ENCODE data around the gene PNLIPRP2.

The PNLIPRP2 gene

GRCh38 chr10:116670706-116671105, 50.0 kb downstream of the PNLIPRP2 start:
- ChIA-PET POLR2A (ENCODE audit: low non-redundant PET) (no interaction called here), CTCF (interaction anchor here (0.7 kb wide), 1 partner anchor 11 kb away, joined by 4 read pairs; no protein-coding TSS in a partner anchor)
- no peak for TF ChIP-seq CTCF (conservative IDR thresholded peaks at IDR 0.05; ENCODE audit: low read depth)
- H3K27ac ChIP-seq = no peak overlapping the region
- no peak for DNase-seq (ENCODE audit: low spot score)

GRCh38 chr10:116671274-116671926, 50.6 kb downstream of the PNLIPRP2 start:
- ChIA-PET CTCF (interaction anchor here (0.7 kb wide), 1 partner anchor 11 kb away, joined by 4 read pairs; no protein-coding TSS in a partner anchor), POLR2A (ENCODE audit: low non-redundant PET) (no interaction called here)
- no peak for TF ChIP-seq CTCF (conservative IDR thresholded peaks at IDR 0.05; ENCODE audit: low read depth)
- H3K27ac ChIP-seq = no peak overlapping the region
- no peak for DNase-seq (ENCODE audit: low spot score)

- DNase-seq (ENCODE audit: low spot score) = no peak
- no peak for TF ChIP-seq CTCF (conservative IDR thresholded peaks at IDR 0.05; ENCODE audit: low read depth)
- CTCF ChIA-PET = interaction anchor here (0.6 kb wide), 1 partner anchor 680 kb away, joined by 3 read pairs; no protein-coding TSS in a partner anchor
- no peak overlapping the region for H3K27ac ChIP-seq
- POLR2A ChIA-PET (ENCODE audit: low non-redundant PET) = no interaction called here
These were observed 52.1 kb downstream of the PNLIPRP2 start for GRCh38 chr10:116672891-116673290.

GRCh38 chr10:116673866-116674265, 53.1 kb downstream of the PNLIPRP2 start:
- ChIA-PET CTCF (interaction anchor here (0.5 kb wide), 1 partner anchor 940 kb away, joined by 3 read pairs; no protein-coding TSS in a partner anchor), POLR2A (ENCODE audit: low non-redundant PET) (no interaction called here)
- H3K27ac ChIP-seq = no peak overlapping the region
- no peak for TF ChIP-seq CTCF (conservative IDR thresholded peaks at IDR 0.05; ENCODE audit: low read depth)
- no peak for DNase-seq (ENCODE audit: low spot score)

- CTCF ChIA-PET = interaction anchor here (0.6 kb wide), 1 partner anchor 112 kb away, joined by 3 read pairs; no protein-coding TSS in a partner anchor
- H3K27ac ChIP-seq = no peak overlapping the region
- POLR2A ChIA-PET (ENCODE audit: low non-redundant PET) = interaction anchor here (0.6 kb wide), 1 partner anchor 10 kb away, joined by 3 read pairs; no protein-coding TSS in a partner anchor
- no peak for TF ChIP-seq CTCF (conservative IDR thresholded peaks at IDR 0.05; ENCODE audit: low read depth)
- no peak for DNase-seq (ENCODE audit: low spot score)
These were observed 54.2 kb downstream of the PNLIPRP2 start for GRCh38 chr10:116674901-116675423.

- H3K27ac ChIP-seq = no peak overlapping the region
- no peak for DNase-seq (ENCODE audit: low spot score)
- ChIA-PET CTCF (interaction anchor here (0.6 kb wide), 2 partner anchors 455 to 1878 kb away, joined by 3 to 4 read pairs; no protein-coding TSS in a partner anchor), POLR2A (ENCODE audit: low non-redundant PET) (no interaction called here)
- TF ChIP-seq CTCF (conservative IDR thresholded peaks at IDR 0.05; ENCODE audit: low read depth) = no peak
These were observed 55.4 kb downstream of the PNLIPRP2 start for GRCh38 chr10:116676118-116676517.
